ENCODE data around the gene PCDHB6.

DNA sequence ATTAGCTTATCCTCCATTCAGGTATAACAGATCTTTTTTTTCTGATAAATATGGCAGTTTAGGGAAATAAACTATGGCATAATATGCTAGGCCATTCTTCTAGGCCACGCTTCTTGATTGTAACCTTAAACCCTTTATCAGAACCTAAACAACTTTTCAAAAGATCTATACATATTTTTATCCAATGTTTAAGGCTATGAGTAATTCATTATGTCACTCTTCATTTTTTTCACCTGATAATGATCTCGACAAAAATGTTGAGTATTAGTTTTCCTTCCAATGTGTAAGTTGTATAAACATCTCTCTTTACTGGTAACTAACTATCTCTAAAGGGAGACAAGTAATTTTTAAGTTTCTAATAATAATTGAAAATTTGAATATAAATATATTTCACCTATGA lies 30.6 kb upstream of the PCDHB6 start:
- TF ChIP-seq, protein P1, sequence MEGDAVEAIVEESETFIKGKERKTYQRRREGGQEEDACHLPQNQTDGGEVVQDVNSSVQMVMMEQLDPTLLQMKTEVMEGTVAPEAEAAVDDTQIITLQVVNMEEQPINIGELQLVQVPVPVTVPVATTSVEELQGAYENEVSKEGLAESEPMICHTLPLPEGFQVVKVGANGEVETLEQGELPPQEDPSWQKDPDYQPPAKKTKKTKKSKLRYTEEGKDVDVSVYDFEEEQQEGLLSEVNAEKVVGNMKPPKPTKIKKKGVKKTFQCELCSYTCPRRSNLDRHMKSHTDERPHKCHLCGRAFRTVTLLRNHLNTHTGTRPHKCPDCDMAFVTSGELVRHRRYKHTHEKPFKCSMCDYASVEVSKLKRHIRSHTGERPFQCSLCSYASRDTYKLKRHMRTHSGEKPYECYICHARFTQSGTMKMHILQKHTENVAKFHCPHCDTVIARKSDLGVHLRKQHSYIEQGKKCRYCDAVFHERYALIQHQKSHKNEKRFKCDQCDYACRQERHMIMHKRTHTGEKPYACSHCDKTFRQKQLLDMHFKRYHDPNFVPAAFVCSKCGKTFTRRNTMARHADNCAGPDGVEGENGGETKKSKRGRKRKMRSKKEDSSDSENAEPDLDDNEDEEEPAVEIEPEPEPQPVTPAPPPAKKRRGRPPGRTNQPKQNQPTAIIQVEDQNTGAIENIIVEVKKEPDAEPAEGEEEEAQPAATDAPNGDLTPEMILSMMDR (IDR thresholded peaks at IDR 0.05), result no peak
- TF ChIP-seq POLR2AphosphoS5 (IDR thresholded peaks at IDR 0.05), result no peak
